OCI-LY1 (cell line): ENCODE results near the gene NEURL1.

Experiments
- EZH2 ChIP-seq: fragments of 200-600 bp; sonication (generic), shearing (Covaris generic); IDR thresholded peaks from 2 replicates; pipeline ENCODE4 v1.8.0; 2017; ENCODE audit warnings: borderline replicate concordance, mixed run types, mild to moderate bottlenecking, antibody characterized with exemption, low read length, moderate library complexity, mixed read lengths
- TF ChIP-seq, protein P1 (sequence below): fragments of 200-600 bp; sonication (generic), shearing (Covaris generic); IDR thresholded peaks from 2 replicates; pipeline ENCODE4 v1.5.1; 2017; ENCODE audit warnings: mild to moderate bottlenecking, antibody characterized with exemption, low read length, moderate library complexity, mixed read lengths

DNA sequence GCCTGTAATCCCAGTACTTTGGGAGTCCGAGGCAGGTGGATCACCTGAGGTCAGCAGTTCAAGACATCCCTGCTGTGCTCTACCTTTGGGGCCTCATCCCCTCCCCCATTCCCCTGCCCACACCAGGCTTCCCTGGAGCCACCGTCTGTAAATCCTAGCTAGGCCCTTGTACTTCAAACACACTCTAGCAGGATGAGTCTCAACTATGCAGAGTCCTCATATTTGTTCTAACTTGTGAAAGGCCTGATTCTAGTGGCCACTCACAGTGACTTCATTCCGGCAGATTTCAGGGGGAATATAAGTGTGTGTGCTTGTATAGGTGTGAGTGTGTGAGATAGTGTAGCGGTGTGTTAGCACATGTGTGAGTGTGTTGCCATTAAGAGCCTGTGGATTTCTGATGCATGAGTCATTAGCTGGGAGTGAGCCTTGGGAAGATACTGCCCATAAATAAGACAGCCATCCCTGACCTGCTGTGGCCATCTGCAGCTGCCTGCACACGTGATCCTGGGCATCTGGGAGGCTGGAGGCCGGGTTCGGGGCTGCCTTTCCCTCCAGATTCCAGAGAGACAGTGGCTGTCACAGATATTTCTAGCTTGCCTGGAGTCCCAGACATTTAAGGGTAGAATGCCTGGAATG lies 1.7 kb upstream of the NEURL1 start:
- TF ChIP-seq EZH2: no peak
- TF ChIP-seq, protein P1, sequence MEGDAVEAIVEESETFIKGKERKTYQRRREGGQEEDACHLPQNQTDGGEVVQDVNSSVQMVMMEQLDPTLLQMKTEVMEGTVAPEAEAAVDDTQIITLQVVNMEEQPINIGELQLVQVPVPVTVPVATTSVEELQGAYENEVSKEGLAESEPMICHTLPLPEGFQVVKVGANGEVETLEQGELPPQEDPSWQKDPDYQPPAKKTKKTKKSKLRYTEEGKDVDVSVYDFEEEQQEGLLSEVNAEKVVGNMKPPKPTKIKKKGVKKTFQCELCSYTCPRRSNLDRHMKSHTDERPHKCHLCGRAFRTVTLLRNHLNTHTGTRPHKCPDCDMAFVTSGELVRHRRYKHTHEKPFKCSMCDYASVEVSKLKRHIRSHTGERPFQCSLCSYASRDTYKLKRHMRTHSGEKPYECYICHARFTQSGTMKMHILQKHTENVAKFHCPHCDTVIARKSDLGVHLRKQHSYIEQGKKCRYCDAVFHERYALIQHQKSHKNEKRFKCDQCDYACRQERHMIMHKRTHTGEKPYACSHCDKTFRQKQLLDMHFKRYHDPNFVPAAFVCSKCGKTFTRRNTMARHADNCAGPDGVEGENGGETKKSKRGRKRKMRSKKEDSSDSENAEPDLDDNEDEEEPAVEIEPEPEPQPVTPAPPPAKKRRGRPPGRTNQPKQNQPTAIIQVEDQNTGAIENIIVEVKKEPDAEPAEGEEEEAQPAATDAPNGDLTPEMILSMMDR: no peak
